Measurements from ENCODE around the gene TRIAP1.
A peak's percentile ranks its signal among the peaks of the same experiment; 100 is the strongest.

The TRIAP1 gene

GRCh38 chr12:120404271-120404670, 41.9 kb downstream of the TRIAP1 start:
- CTCF ChIA-PET = interaction anchor here (1.5 kb wide), 1 partner anchor 38 kb away, joined by 3 read pairs; no protein-coding TSS in a partner anchor
- Mint-ChIP-seq H3K4me3 (no peak overlapping the region), H3K36me3 (no peaks in the 10 kb centered on the region), H3K27ac (no peak overlapping the region), H3K9me3 (peaks cover 5% of the 10 kb centered on the region), H3K27me3 (peaks cover 25% of the 10 kb centered on the region), H3K4me1 (peaks cover 3% of the 10 kb centered on the region)
- peak; percentile 25 for DNase-seq

GRCh38 chr12:120403869-120404268, 42.3 kb downstream of the TRIAP1 start:
- H3K27me3 Mint-ChIP-seq = peaks cover 27% of the 10 kb centered on the region
- peaks cover 3% of the 10 kb centered on the region for H3K4me1 Mint-ChIP-seq
- no peak overlapping the region for H3K27ac Mint-ChIP-seq
- CTCF ChIA-PET = interaction anchor here (1.5 kb wide), 1 partner anchor 37 kb away, joined by 3 read pairs; no protein-coding TSS in a partner anchor
- no peaks in the 10 kb centered on the region for H3K36me3 Mint-ChIP-seq
- H3K4me3 Mint-ChIP-seq = no peak overlapping the region
- H3K9me3 Mint-ChIP-seq = peaks cover 5% of the 10 kb centered on the region
- DNase-seq = no peak

- CTCF ChIA-PET = interaction anchor here (2.0 kb wide), 1 partner anchor 16 kb away, joined by 4 read pairs; no protein-coding TSS in a partner anchor
- Mint-ChIP-seq H3K4me1 (peaks cover 3% of the 10 kb centered on the region), H3K27me3 (peaks cover 30% of the 10 kb centered on the region), H3K27ac (no peak overlapping the region), H3K9me3 (peaks cover 5% of the 10 kb centered on the region), H3K4me3 (no peak overlapping the region), H3K36me3 (no peaks in the 10 kb centered on the region)
- DNase-seq = no peak
These were observed 44.0 kb downstream of the TRIAP1 start for GRCh38 chr12:120402217-120402616.

DNA sequence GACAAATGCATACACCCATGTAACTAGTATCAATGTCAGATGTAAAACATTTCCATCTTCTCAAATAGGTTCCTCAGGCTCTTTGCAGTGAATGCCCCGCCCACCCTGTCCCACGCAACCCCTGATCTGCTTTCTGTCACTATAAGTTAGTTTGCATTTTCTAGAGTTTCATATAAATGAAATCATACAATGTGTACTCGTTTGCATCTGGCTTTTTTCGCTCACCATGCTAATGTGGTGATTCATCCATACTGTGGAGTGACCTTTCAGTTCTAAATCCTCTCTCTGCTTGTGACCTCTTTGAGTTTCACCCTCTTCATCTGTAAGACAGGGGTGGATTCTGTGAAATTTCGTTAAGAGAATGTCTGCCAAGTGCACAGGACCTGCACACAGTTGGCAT, 46.7 kb downstream of the TRIAP1 start:
- Mint-ChIP-seq H3K36me3 (no peaks in the 10 kb centered on the region), H3K27ac (no peak overlapping the region), H3K4me3 (no peak overlapping the region), H3K9me3 (peaks cover 5% of the 10 kb centered on the region), H3K4me1 (peaks cover 5% of the 10 kb centered on the region), H3K27me3 (peaks cover 49% of the 10 kb centered on the region)
- DNase-seq = no peak
- CTCF ChIA-PET = interaction anchor here (1.1 kb wide), 1 partner anchor 32 kb away, joined by 3 read pairs; no protein-coding TSS in a partner anchor

DNA sequence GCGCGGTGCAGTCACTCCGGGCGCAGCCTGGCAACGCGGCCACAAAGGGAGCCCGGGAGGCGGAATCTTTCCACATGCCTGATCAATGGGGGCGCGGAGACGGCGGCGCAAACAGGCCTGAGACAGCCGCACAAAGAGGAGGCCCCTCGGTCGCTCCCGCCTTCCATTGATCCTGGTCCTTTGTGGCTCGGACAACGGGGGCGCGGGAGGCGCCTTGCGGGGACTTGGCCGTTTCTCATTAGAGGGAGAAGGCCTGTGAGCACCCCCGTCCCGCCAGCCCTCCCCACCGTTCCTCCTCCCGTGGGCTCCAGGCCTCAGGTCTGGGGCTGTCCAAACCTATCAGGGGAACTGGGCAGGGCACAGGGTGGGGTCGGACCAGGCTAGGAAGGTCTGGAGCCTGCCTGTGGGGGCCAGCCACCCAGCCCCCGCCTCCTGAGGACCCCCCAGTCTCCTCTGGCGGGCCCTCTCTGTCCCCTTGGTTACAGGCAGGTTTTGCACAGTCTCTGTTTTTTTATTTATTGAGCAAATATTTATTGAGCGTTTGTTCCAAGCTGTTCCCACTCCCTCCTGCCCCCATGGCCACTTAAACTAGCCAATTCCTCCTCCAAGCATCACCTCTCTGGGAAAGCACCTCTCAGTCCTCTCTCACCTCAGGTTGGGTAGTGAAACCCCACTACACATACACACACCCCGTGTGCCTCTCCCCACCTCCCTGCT, 48.2 kb downstream of the TRIAP1 start:
- Mint-ChIP-seq H3K9me3 (no peaks in the 10 kb centered on the region), H3K27me3 (peaks cover 52% of the 10 kb centered on the region), H3K36me3 (no peaks in the 10 kb centered on the region), H3K27ac (no peak overlapping the region), H3K4me1 (peaks cover 2% of the 10 kb centered on the region), H3K4me3 (no peak overlapping the region)
- CTCF ChIA-PET = no interaction called here
- no peak for DNase-seq

DNA sequence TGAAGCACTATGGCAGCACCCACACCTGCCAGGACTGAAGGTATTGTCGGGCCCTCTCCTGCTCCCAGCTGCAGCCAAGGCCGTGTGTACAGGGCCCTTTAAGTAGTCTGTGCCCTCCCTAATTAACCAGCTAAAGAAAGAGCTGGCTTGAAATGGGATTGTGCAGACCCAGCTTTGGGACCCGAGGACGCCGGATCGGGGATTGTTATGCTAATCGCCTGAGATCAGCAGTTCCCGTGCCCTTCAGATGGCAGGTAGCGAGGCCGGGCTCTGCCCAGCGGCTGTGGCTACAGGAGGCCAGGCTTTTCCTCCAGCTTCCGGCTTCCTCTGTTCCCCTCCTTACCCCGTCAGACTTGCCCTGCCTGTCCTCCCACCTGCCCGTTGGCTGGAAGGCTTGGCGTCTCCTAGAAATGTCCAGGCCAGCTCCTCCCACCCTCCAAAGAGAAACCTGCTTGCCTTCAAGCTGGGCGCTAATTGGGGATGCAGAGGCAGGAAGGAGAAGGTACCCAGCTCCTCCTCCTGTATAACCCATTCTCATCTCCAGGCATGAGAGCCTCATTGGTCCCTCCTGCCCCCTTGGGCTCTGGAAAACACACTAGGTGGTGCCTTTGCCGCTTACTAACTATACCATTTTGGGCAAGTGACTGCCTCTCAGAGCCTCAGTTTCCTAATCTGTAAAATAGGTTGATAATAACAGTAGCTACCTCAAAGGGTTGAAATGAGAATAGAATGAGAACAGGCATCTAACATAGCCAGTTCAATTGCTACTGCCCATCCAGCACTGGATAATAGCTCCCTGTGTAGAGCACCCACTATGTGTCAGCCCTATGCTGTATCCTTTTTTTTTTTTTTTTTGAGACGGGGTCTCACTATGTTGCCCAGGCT, 51.5 kb downstream of the TRIAP1 start:
- Mint-ChIP-seq H3K36me3 (no peaks in the 10 kb centered on the region), H3K9me3 (no peaks in the 10 kb centered on the region), H3K27me3 (peaks cover 58% of the 10 kb centered on the region), H3K27ac (no peak overlapping the region), H3K4me1 (peaks cover 2% of the 10 kb centered on the region), H3K4me3 (no peak overlapping the region)
- DNase-seq = no peak
- CTCF ChIA-PET = interaction anchor here (1.2 to 1.8 kb wide), 3 partner anchors 22 to 35 kb away, joined by 3 to 5 read pairs (median 4); no protein-coding TSS in a partner anchor

All from activated naive CD4-positive, alpha-beta T cell treated with anti-CD3 and anti-CD28 coated beads, Interleukin-2, amount 10 ng/mL, durations not matched to agents 7 days and 5 days (primary cell).